ACC112 (cell line): ENCODE results near the gene HOXD4.

ENCODE experiments used
- H2AFZ ChIP-seq: fragments of 200-600 bp; sonication (generic); one replicate; pipeline ENCODE4 v1.6.0; 2017; ENCODE audit warnings: antibody characterized with exemption, low read length; ENCODE audit not compliant: unreplicated experiment
- H3K27ac ChIP-seq: fragments of 200-600 bp; sonication (generic); 2 replicates; pipeline ENCODE4 v1.5.1; 2014; ENCODE audit warnings: low read depth, mild to moderate bottlenecking, antibody characterized with exemption, low read length, moderate library complexity
- H3K27me3 ChIP-seq: fragments of 200-600 bp; sonication (generic); 2 replicates; pipeline ENCODE4 v1.6.1; 2014; ENCODE audit warnings: mild to moderate bottlenecking, antibody characterized with exemption, low read length, moderate library complexity, mixed read lengths; ENCODE audit not compliant: insufficient read depth
- H3K36me3 ChIP-seq: fragments of 200-600 bp; sonication (generic); 2 replicates; pipeline ENCODE4 v1.6.1; 2016; ENCODE audit warnings: mild to moderate bottlenecking, antibody characterized with exemption, low read length, moderate library complexity, mixed read lengths; ENCODE audit not compliant: insufficient read depth
- H3K4me1 ChIP-seq: fragments of 200-600 bp; sonication (generic); one replicate; pipeline ENCODE4 v1.6.1; 2016; ENCODE audit warnings: low read length, mixed read lengths; ENCODE audit not compliant: insufficient read depth, unreplicated experiment, control insufficient read depth
- H3K4me3 ChIP-seq: fragments of 200-600 bp; sonication (generic); 2 replicates; pipeline ENCODE4 v1.5.1; 2014; ENCODE audit warnings: mild to moderate bottlenecking, low read depth, low read length
- H3K79me2 ChIP-seq: fragments of 200-600 bp; sonication (generic); one replicate; pipeline ENCODE4 v1.6.0; 2016; ENCODE audit warnings: low read length; ENCODE audit not compliant: control insufficient read depth, unreplicated experiment, insufficient read depth

Gene HOXD4

DNA sequence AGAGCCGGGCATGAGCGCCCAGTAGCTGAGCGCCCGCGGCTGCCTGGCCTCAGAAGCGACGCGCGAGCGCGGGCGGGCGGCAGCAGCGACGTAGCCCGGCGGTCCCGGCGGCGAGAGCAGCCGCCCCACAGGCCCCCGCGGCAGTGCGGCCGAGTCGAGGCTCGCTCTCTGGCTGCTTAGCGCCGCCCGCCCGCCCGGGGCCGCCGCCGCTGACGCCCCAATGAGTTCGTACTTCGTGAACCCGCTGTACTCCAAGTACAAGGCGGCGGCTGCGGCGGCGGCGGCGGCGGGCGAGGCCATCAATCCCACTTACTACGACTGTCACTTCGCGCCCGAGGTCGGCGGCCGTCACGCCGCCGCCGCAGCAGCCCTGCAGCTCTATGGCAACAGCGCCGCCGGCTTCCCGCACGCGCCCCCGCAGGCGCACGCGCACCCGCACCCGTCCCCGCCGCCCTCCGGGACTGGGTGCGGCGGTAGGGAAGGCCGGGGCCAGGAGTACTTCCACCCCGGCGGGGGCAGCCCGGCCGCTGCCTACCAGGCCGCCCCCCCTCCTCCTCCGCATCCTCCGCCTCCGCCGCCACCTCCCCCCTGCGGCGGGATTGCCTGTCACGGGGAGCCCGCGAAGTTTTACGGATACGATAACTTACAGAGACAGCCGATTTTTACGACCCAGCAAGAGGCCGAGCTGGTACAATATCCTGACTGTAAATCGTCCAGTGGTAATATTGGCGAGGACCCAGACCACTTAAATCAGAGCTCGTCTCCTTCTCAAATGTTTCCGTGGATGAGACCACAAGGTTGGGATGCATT is 21.0 kb upstream of the HOXD4 start:
- H2AFZ ChIP-seq = peak overlapping the region; percentile 80
- peak overlapping the region; percentile 79 for H3K4me3 ChIP-seq

GRCh38 chr2:176130957-176131847 is 20.1 kb upstream of the HOXD4 start:
- H3K27me3 ChIP-seq = no peaks in the 10 kb centered on the region

More for the DNA sequence above, 21.0 kb upstream of the HOXD4 start:
- Histone ChIP-seq H3K36me3 (peaks cover 4% of the 10 kb centered on the region; the same call in 1 of the 2 replicates), H3K27me3 (no peaks in the 10 kb centered on the region), H3K4me1 (peaks cover 26% of the 10 kb centered on the region), H3K79me2 (peaks cover 27% of the 10 kb centered on the region), H3K27ac (peak overlapping the region; percentile 74)

GRCh38 chr2:176131848-176132158 is 19.5 kb upstream of the HOXD4 start:
- Histone ChIP-seq H3K36me3 (peaks cover 4% of the 10 kb centered on the region; the same call in 1 of the 2 replicates), H3K79me2 (peaks cover 33% of the 10 kb centered on the region), H3K27ac (peak overlapping the region; percentile 74; the same call in 1 of the 2 replicates), H3K4me3 (peak overlapping the region; percentile 79), H3K4me1 (peaks cover 30% of the 10 kb centered on the region), H2AFZ (no peak overlapping the region), H3K27me3 (no peaks in the 10 kb centered on the region)

More at GRCh38 chr2:176130957-176131847, 20.1 kb upstream of the HOXD4 start:
- peaks cover 30% of the 10 kb centered on the region for H3K4me1 ChIP-seq
- H3K79me2 ChIP-seq = peaks cover 27% of the 10 kb centered on the region
- peaks cover 4% of the 10 kb centered on the region; the same call in 1 of the 2 replicates for H3K36me3 ChIP-seq
- peak overlapping the region; percentile 74 for H3K27ac ChIP-seq
- H2AFZ ChIP-seq = peak overlapping the region; percentile 19
- peak overlapping the region; percentile 79 for H3K4me3 ChIP-seq

- H3K27me3 ChIP-seq = no peaks in the 10 kb centered on the region
- H3K36me3 ChIP-seq = peaks cover 4% of the 10 kb centered on the region; the same call in 1 of the 2 replicates
- H3K4me3 ChIP-seq = peak overlapping the region; percentile 31
- peaks cover 40% of the 10 kb centered on the region for H3K79me2 ChIP-seq
- H2AFZ ChIP-seq = no peak overlapping the region
- H3K27ac ChIP-seq = no peak overlapping the region
- peaks cover 30% of the 10 kb centered on the region for H3K4me1 ChIP-seq
Measured at GRCh38 chr2:176132205-176133171, 18.9 kb upstream of the HOXD4 start.

- Histone ChIP-seq H3K27me3 (no peaks in the 10 kb centered on the region), H3K79me2 (peaks cover 49% of the 10 kb centered on the region), H3K4me3 (no peak overlapping the region), H2AFZ (no peak overlapping the region), H3K36me3 (peaks cover 4% of the 10 kb centered on the region; the same call in 1 of the 2 replicates), H3K4me1 (peaks cover 31% of the 10 kb centered on the region), H3K27ac (no peak overlapping the region)
Measured at GRCh38 chr2:176133389-176133788, 18.0 kb upstream of the HOXD4 start.

- Histone ChIP-seq H2AFZ (no peak overlapping the region), H3K36me3 (peaks cover 4% of the 10 kb centered on the region; the same call in 1 of the 2 replicates), H3K79me2 (peaks cover 56% of the 10 kb centered on the region), H3K4me3 (no peak overlapping the region), H3K27me3 (no peaks in the 10 kb centered on the region), H3K4me1 (peaks cover 37% of the 10 kb centered on the region), H3K27ac (0 out of 2 replicates have a peak overlapping the region, but pooled peaks have one; percentile 88)
Measured at GRCh38 chr2:176134035-176134434, 17.3 kb upstream of the HOXD4 start.

- H3K4me3 ChIP-seq = peak overlapping the region; percentile 83
- peaks cover 62% of the 10 kb centered on the region for H3K79me2 ChIP-seq
- no peaks in the 10 kb centered on the region for H3K27me3 ChIP-seq
- H3K4me1 ChIP-seq = peaks cover 37% of the 10 kb centered on the region
- H3K36me3 ChIP-seq = peaks cover 4% of the 10 kb centered on the region; the same call in 1 of the 2 replicates
- peak overlapping the region; percentile 88 for H3K27ac ChIP-seq
- peak overlapping the region; percentile 43 for H2AFZ ChIP-seq
Measured at GRCh38 chr2:176135035-176135440, 16.3 kb upstream of the HOXD4 start.

GRCh38 chr2:176136374-176137251 is 14.7 kb upstream of the HOXD4 start:
- peaks cover 59% of the 10 kb centered on the region for H3K79me2 ChIP-seq
- H3K36me3 ChIP-seq = peaks cover 4% of the 10 kb centered on the region; the same call in 1 of the 2 replicates
- H3K4me3 ChIP-seq = peak overlapping the region; percentile 83
- peak overlapping the region; percentile 88 for H3K27ac ChIP-seq
- peak overlapping the region; percentile 68 for H2AFZ ChIP-seq
- H3K4me1 ChIP-seq = peaks cover 36% of the 10 kb centered on the region
- no peaks in the 10 kb centered on the region for H3K27me3 ChIP-seq

- peaks cover 61% of the 10 kb centered on the region for H3K79me2 ChIP-seq
- H3K27me3 ChIP-seq = no peaks in the 10 kb centered on the region
- peaks cover 1% of the 10 kb centered on the region; the same call in 1 of the 2 replicates for H3K36me3 ChIP-seq
- H3K27ac ChIP-seq = peak overlapping the region; percentile 88
- H3K4me3 ChIP-seq = peak overlapping the region; percentile 83
- H2AFZ ChIP-seq = peak overlapping the region; percentile 68
- H3K4me1 ChIP-seq = peaks cover 36% of the 10 kb centered on the region
Measured at GRCh38 chr2:176137252-176137580, 14.1 kb upstream of the HOXD4 start.
